HG03469 (cell line): ENCODE measurements around the gene SMIM44.
"Not testable (repeated sequence)": the region's sequence is repeated elsewhere in the genome, so short reads cannot be mapped to it uniquely, and the experiment has no call there.

Experiments used
- ATAC-seq: cut with Tn5 transposase; IDR thresholded peaks from one replicate; pipeline ENCODE4 v1.9.1; 2021; ENCODE audit warnings: mild to moderate bottlenecking, moderate library complexity, moderate number of reproducible peaks; ENCODE audit not compliant: unreplicated experiment

The SMIM44 gene

DNA sequence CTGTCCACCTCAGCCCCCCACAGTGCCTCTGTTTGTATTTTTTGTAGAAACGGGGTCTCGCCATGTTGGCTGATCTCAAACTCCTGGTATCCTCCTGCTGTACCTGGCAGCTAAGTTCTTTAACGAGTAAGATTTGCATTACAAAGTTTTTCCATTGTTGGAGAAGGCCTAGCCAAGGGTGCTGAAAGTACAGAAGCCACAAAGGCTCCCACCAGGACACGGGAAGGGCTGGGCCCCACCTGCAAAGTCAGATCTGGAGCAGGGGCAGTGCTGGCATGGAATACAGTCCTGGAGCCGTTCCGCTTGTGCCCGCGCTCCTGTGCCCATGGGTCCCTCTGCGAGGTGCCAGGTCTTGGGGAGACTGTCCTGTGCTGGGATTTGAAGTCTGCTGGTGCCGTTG lies 35.0 kb upstream of the SMIM44 start:
- no peak for ATAC-seq

GRCh38 chr19:3517638-3518037 lies 34.4 kb upstream of the SMIM44 start:
- ATAC-seq: no peak

- no peak for ATAC-seq
These were observed 33.5 kb upstream of the SMIM44 start for GRCh38 chr19:3516675-3517207.

- ATAC-seq: no peak
These were observed 32.7 kb upstream of the SMIM44 start for GRCh38 chr19:3515891-3516422.

DNA sequence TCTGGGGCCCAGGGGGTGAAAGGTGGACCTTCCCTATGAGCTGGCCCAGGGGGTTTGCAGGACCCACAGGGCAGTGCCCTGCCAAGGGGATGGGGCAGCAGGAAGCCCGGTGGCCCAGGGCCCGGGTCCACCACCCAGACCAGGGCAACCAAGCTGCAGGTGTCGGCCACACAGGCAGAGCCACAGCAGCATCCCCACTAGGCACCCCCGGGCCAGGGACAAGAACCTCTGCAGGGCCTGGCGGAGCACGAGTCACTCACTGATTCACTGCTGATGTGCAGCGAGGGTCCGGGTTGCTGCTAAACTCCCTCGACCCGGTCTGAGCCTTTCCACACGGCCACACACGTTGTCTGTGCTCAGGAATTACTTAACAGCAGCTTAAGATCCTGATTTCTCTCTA lies 31.7 kb upstream of the SMIM44 start:
- ATAC-seq: no peak

DNA sequence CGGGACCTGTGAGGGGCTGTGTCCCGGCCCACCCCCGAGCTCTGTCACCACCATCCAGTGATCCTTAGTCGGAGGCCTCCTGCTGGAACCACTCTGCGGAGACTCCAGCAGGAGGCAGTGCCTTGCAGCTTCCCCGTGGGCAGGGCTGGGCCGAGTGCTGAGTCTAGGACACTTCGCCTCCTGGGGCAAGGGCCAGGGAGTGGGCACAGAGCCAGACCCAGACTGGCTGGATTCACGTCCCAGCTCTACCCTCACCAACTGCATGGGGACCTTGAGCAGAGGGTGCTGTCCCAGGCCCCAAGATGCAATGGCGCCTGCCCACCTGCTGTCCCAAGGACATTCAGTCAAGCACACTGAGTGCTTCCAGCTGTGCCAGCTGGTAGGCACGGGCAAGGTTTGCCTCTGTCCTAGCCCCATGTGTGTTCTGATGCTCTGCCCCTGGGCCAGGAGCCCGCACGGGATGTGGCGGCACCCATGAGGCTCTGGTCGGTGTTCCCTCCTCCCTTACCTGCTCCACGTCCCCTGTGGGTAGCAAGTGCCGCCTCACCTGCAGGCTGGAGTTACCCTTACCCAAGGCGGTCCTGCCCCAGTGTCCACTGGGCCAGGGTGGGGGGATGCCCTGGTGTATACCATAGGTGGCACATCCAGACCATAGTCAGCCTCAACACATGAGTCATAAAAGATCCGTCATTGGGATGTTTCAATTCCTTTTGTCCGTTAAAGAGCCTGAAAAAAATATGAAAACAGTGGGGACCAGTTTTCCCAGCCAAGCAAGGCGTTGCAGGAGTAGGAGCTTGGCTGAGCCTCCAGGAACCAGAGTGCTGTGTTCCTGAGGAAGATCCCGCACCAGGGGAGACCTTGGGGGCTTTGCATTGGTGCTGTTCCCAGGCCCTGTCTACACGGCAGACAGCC lies 30.2 kb upstream of the SMIM44 start:
- ATAC-seq: no peak

GRCh38 chr19:3512562-3513228 lies 29.5 kb upstream of the SMIM44 start:
- no peak for ATAC-seq

GRCh38 chr19:3511506-3512251 lies 28.4 kb upstream of the SMIM44 start:
- no peak for ATAC-seq

GRCh38 chr19:3510727-3511126 lies 27.5 kb upstream of the SMIM44 start:
- no peak for ATAC-seq

GRCh38 chr19:3509566-3509989 lies 26.3 kb upstream of the SMIM44 start:
- no peak for ATAC-seq

DNA sequence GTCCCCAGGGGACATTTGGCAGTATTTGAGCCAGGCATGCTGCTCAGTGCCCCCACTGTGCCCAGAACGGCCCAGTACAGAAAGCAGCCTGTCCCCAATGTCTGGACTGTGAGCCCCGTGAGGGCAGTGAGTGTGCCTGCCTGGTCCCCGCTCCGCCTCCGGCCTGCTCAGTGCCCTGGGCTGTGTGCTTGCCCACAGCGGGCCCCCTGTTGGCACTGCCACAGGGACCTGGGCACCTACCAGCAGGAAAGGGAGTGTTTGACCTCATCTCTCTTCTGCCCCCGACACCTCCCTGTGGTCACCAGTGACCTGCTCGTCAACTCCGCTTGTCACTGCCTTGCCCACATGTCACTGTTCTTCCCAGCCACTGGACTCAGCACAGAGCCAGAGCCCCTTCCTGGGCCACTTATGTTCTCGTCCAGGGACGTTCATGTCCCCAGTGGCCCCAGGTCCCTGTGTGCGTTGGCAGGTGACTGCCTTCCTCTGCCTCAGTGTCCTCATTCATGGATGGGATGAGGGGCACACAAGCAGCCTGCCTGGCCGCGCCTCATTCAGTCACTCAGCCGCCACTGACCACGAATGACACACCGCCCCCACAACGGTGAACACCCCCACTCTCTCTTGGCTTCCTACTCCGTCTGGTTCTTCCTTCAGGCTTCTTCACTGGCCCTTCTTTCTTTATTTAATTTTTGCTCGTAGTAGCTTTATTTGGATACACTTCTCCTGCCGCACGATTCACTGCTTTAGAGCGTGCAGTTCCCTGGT lies 25.7 kb upstream of the SMIM44 start:
- ATAC-seq: no peak

DNA sequence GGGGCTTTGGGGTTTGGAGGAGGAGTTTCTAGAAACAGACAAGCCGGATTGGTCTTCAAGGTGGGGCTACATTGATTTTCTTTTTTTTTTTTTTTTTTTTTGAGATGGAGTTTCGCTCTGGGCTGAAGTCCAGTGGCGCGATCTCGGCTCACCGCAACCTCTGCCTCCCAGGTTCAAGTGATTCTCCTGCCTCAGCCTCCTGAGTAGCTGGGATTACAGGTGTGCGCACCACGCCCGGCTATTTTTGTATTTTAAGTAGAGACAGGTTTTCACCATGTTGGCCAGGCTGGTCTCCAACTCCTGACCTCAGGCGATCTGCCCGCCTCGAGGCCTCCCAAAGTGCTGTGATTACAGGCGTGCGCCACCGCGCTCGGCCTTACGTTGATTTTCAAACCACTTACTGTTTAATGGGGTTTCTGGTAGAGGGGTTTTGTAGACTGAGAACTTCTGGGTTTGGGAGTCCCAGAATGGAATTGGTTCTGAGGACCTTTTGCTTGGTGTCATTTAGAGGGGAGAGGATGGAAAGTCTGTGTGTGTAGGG lies 24.9 kb upstream of the SMIM44 start:
- not testable (repeated sequence) for ATAC-seq

- ATAC-seq: no peak
These were observed 24.3 kb upstream of the SMIM44 start for GRCh38 chr19:3507371-3508120.

GRCh38 chr19:3506384-3507340 lies 23.4 kb upstream of the SMIM44 start:
- ATAC-seq: peak; percentile 14

GRCh38 chr19:3505598-3506383 lies 22.6 kb upstream of the SMIM44 start, which contains the start of gene FZR1:
FZR1 (plus strand) TSS chr19:3506311; CDS start chr19:3522990, 16,679 bp downstream.
- ATAC-seq: peak; percentile 80

DNA sequence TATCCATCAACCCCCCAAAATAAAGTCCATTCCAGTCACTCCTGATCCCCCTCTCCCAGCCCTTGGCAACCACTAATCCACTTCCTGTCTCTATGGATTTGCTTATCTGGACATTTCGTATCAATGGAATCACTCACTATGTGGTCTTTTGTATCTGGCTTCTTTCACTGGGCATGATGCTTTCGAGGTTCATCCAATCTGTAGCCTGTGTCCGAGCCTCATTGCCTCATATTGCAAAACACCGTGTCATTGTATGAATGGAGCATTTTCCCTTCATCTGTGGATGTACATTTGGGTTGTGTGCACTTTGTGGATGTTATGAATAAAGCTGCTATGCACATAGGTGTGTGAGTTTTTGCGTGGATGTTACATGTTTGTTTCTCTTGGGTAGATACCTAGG lies 21.5 kb upstream of the SMIM44 start:
- no peak for ATAC-seq

- ATAC-seq: no peak
These were observed 19.9 kb upstream of the SMIM44 start for GRCh38 chr19:3503036-3503572.
